Osteoblast (primary cell): ENCODE data around the gene RSRC2. TPM values are rescaled to one million over a fixed set of nuclear protein-coding genes. Genes with fewer than 3 reads are reported as not detected.

Experiments
- DNase-seq: peaks from one replicate; pipeline ENCODE4 v3.0.0; 2011; ENCODE audit warnings: low spot score, mixed read lengths; ENCODE audit not compliant: insufficient read length; ENCODE audit errors: missing footprints
- H2AFZ ChIP-seq: 2 replicates; pipeline ENCODE4 v1.6.0; 2011; ENCODE audit warnings: mild to moderate bottlenecking, low read length
- H3K27ac ChIP-seq: 2 replicates; pipeline ENCODE4 v1.5.1; 2011; ENCODE audit warnings: mild to moderate bottlenecking, low read depth, low read length, moderate library complexity
- H3K27me3 ChIP-seq: 2 replicates; pipeline ENCODE4 v1.6.0; 2012; ENCODE audit warnings: mild to moderate bottlenecking, control low read depth, inconsistent platforms, low read length, moderate library complexity; ENCODE audit not compliant: insufficient read depth
- H3K36me3 ChIP-seq: 2 replicates; pipeline ENCODE4 v1.5.1; 2011; ENCODE audit warnings: mild to moderate bottlenecking, low read length, control low read depth, moderate library complexity; ENCODE audit not compliant: insufficient read depth
- H3K4me1 ChIP-seq: 2 replicates; pipeline ENCODE4 v1.5.1; 2011; ENCODE audit warnings: mild to moderate bottlenecking, low read length, control low read depth, moderate library complexity; ENCODE audit not compliant: insufficient read depth
- H3K4me2 ChIP-seq: 2 replicates; pipeline ENCODE4 v1.6.0; 2011; ENCODE audit warnings: mild to moderate bottlenecking, low read length; ENCODE audit not compliant: insufficient read depth
- H3K4me3 ChIP-seq: fragments of 200-600 bp; sonication (generic); 3 replicates; pipeline ENCODE4 v1.5.1; 2012; ENCODE audit warnings: mild to moderate bottlenecking, low read length, inconsistent platforms; ENCODE audit not compliant: insufficient read depth
- H3K79me2 ChIP-seq: 2 replicates; pipeline ENCODE4 v1.6.0; 2012; ENCODE audit warnings: mild to moderate bottlenecking, low read length, control low read depth, inconsistent platforms; ENCODE audit not compliant: insufficient read depth
- H3K9me3 ChIP-seq: 2 replicates; pipeline ENCODE4 v1.5.1; 2011; ENCODE audit warnings: low read depth, low read length, control low read depth
- H4K20me1 ChIP-seq: 2 replicates; pipeline ENCODE4 v1.6.0; 2012; ENCODE audit warnings: mild to moderate bottlenecking, low read length, control low read depth; ENCODE audit not compliant: insufficient read depth
- CTCF ChIP-seq: IDR thresholded peaks from 2 replicates; pipeline ENCODE4 v1.5.1; 2011; ENCODE audit warnings: mild to moderate bottlenecking, low read depth, low read length, moderate library complexity; ENCODE audit errors: extremely low read depth
- total RNA-seq: library from RNA; depleted of rRNA; stranded (reverse); fragments of >200 nt; gene quantifications from 2 replicates; pipeline ENCODE4 v1.2.3, GENCODE V29; 2012

Gene RSRC2
- total RNA-seq, 1 donor = 43.1 TPM

- TF ChIP-seq CTCF = no peak
- Histone ChIP-seq H3K4me3 (no peak overlapping the region), H2AFZ (no peak overlapping the region), H3K27ac (no peak overlapping the region), H3K4me1 (no peaks in the 10 kb centered on the region), H3K9me3 (no peaks in the 10 kb centered on the region), H3K4me2 (no peak overlapping the region), H3K27me3 (no peaks in the 10 kb centered on the region), H3K36me3 (peaks cover 6% of the 10 kb centered on the region), H3K79me2 (no peaks in the 10 kb centered on the region), H4K20me1 (no peaks in the 10 kb centered on the region)
- DNase-seq = no peak
Measured at GRCh38 chr12:122545855-122546254, 19.1 kb upstream of the RSRC2 start.

- H3K79me2 ChIP-seq = no peaks in the 10 kb centered on the region
- H3K36me3 ChIP-seq = peaks cover 1% of the 10 kb centered on the region
- H3K27ac ChIP-seq = no peak overlapping the region
- no peak overlapping the region for H3K4me2 ChIP-seq
- no peaks in the 10 kb centered on the region for H3K27me3 ChIP-seq
- no peak for DNase-seq
- TF ChIP-seq CTCF = no peak
- H2AFZ ChIP-seq = no peak overlapping the region
- no peaks in the 10 kb centered on the region for H3K4me1 ChIP-seq
- H3K9me3 ChIP-seq = no peaks in the 10 kb centered on the region
- no peak overlapping the region for H3K4me3 ChIP-seq
- H4K20me1 ChIP-seq = no peaks in the 10 kb centered on the region
Measured at GRCh38 chr12:122544537-122544936, 17.8 kb upstream of the RSRC2 start.

- Histone ChIP-seq H3K79me2 (peaks cover 1% of the 10 kb centered on the region), H2AFZ (no peak overlapping the region), H3K9me3 (no peaks in the 10 kb centered on the region), H3K27me3 (no peaks in the 10 kb centered on the region), H3K4me1 (peaks cover 4% of the 10 kb centered on the region), H3K36me3 (peaks cover 17% of the 10 kb centered on the region), H3K4me2 (no peak overlapping the region), H3K27ac (no peak overlapping the region), H3K4me3 (no peak overlapping the region), H4K20me1 (no peaks in the 10 kb centered on the region)
- no peak for TF ChIP-seq CTCF
- DNase-seq = no peak
Measured at GRCh38 chr12:122538496-122538895, 11.8 kb upstream of the RSRC2 start.

GRCh38 chr12:122537021-122537420, 10.3 kb upstream of the RSRC2 start:
- no peak overlapping the region for H2AFZ ChIP-seq
- H4K20me1 ChIP-seq = no peaks in the 10 kb centered on the region
- H3K27me3 ChIP-seq = no peaks in the 10 kb centered on the region
- no peaks in the 10 kb centered on the region for H3K9me3 ChIP-seq
- H3K4me1 ChIP-seq = peaks cover 4% of the 10 kb centered on the region
- peaks cover 8% of the 10 kb centered on the region for H3K79me2 ChIP-seq
- no peak overlapping the region for H3K4me2 ChIP-seq
- H3K4me3 ChIP-seq = no peak overlapping the region
- peaks cover 17% of the 10 kb centered on the region for H3K36me3 ChIP-seq
- DNase-seq = no peak
- no peak for TF ChIP-seq CTCF
- no peak overlapping the region for H3K27ac ChIP-seq
